Uterus (tissue), 2 donors: ENCODE results near the gene ERCC6L2.

Source experiments
- CTCF ChIP-seq, 4 experiments: fragments of 200-600 bp in 2 of 4; fragments of 450-650 bp in 2 of 4; sonication (generic) in 2 of 4; IDR thresholded peaks; one replicate each; pipeline ENCODE4 v1.5.1; 2016 to 2019; ENCODE audit warnings: antibody characterized with exemption in 4 of 4, mild to moderate bottlenecking in 2 of 4, moderate library complexity in 1 of 4
- POLR2A ChIP-seq, 2 donors: fragments of 450-650 bp; IDR thresholded peaks; one replicate each; pipeline ENCODE4 v1.6.1; 2016; ENCODE audit warnings: antibody characterized with exemption in 2 of 2, mild to moderate bottlenecking in 1 of 2, moderate library complexity in 1 of 2

- TF ChIP-seq CTCF (IDR thresholded peaks at IDR 0.05): no peak
- no peak for TF ChIP-seq POLR2A (IDR thresholded peaks at IDR 0.05)
Measured at GRCh38 chr9:95887926-95888497, 12.5 kb downstream of the ERCC6L2 start.
